Measurements from ENCODE around the gene PAX6.

- TF ChIP-seq CTCF (IDR thresholded peaks at IDR 0.05) = no peak
- no peak for TF ChIP-seq POLR2A (IDR thresholded peaks at IDR 0.05)
- TF ChIP-seq POLR2AphosphoS5 (IDR thresholded peaks at IDR 0.05) = no peak
- TF ChIP-seq EP300 (IDR thresholded peaks at IDR 0.05; ENCODE audit: low read depth) = no peak
Observed at GRCh38 chr11:31826536-31827438, 15.7 kb upstream of the PAX6 start.

Data from transverse colon (tissue), 4 donors.